NT2/D1 (cell line): ENCODE results near the gene PRRT1.

Experiments
- SUZ12 ChIP-seq: IDR thresholded peaks from 2 replicates; pipeline ENCODE4 v1.6.1; 2011; ENCODE audit not compliant: insufficient read length, insufficient read depth; ENCODE audit errors: extremely low read depth
- YY1 ChIP-seq: IDR thresholded peaks from 2 replicates; pipeline ENCODE4 v1.6.1; 2011; ENCODE audit not compliant: insufficient read length, insufficient read depth

DNA sequence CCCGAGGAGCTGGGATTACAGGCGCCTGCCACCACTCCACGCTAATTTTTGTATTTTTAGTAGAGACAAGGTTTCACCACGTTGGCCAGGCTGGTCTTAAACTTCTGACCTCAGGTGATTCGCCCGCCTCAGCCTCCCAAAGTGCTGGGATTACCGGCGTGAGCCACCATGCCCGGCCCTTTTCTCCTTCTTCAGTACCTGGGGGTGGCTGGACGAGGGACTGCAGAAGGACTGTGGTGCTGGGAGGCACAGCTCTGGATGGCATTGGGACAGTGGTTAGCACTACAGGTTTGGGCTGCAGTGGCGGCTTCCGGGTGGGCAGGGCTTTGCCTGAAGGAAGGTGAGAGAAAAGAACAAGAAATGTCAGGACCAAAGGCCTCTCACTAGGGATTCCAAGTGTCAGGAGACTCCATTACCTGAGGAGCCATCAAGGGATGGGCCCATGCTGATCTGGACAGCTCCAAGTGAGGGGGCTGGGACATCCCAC lies 31.1 kb downstream of the PRRT1 start:
- TF ChIP-seq SUZ12 (no peak), YY1 (no peak)
